Measurements from ENCODE around the gene LETM1. TPM values are rescaled to one million over a fixed set of nuclear protein-coding genes. Genes with fewer than 3 reads are reported as not detected.

Gene LETM1
- total and polyA plus RNA-seq, 2 of the 8 experiments (the other 6 are each of a cell fraction or from before 2014, with no cell fraction given) = 19.8 to 50.1 TPM

GRCh38 chr4:1900087-1900433 is 44.1 kb upstream of the LETM1 start (continued):
- no peak for TF ChIP-seq CHD7 (IDR thresholded peaks at IDR 0.05; ENCODE audit: insufficient replicate concordance, low read length)
- no peak for TF ChIP-seq NANOG (IDR thresholded peaks at IDR 0.05; ENCODE audit: insufficient read depth, low read depth, low read length, poor library complexity, severe bottlenecking)
- no peak for TF ChIP-seq MAX (IDR thresholded peaks at IDR 0.05)
- TF ChIP-seq FOSL1 (IDR thresholded peaks at IDR 0.05; ENCODE audit: insufficient read depth, low read depth, low read length) = no peak
- TF ChIP-seq EP300 (IDR thresholded peaks at IDR 0.05; ENCODE audit: borderline replicate concordance in 1 of 2, low read depth in 2 of 2, low read length in 2 of 2) = no peak
- TF ChIP-seq JUND (IDR thresholded peaks at IDR 0.05; ENCODE audit: low read length) = no peak
